HG03460 (cell line): ENCODE results near the gene SCRN2.

Experiments used
- ATAC-seq: cut with Tn5 transposase; IDR thresholded peaks from one replicate; pipeline ENCODE4 v1.9.1; 2021; ENCODE audit not compliant: unreplicated experiment

The SCRN2 gene

DNA sequence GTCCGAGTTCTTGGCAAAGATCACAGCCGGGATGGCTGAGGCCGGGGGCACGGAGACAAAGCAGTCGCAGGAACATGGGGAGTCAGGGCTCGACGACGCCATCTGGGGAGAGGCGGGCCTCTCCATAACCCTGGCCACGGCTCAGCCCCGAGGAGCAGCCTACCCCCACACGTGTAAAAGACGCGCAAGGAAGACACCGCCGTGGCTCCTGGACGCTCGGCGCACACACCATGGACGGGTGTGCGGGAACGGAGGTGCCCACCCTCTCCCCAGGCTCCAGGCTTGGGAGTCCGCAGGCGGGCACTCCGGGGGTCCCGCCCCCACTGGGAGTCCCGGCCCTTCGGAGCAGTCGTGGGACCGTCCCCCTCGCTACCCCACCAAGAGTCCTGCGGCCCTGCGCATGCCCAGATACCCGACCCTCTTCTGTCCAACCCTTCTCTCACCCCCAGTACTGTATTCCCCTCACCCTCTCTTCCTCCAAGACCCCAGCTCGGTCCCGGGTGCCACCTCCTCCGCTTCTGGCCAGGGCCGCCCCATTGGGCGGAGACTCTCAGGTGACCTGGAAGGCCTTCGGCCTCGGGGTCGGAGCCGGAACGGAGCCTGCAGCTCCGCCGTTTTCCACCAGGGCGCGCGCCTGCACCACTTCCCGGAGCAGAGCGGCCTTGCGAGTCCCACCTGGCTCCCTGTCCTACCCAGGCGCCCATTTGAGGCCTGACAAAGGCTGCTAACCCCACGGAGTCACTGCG, at the start of gene SCRN2:
TSS of gene SCRN2 (minus strand) at position 532 of the 746 bp plus-strand sequence. CDS start at position 102, 430 bp downstream.
- ATAC-seq = peak; percentile 84

DNA sequence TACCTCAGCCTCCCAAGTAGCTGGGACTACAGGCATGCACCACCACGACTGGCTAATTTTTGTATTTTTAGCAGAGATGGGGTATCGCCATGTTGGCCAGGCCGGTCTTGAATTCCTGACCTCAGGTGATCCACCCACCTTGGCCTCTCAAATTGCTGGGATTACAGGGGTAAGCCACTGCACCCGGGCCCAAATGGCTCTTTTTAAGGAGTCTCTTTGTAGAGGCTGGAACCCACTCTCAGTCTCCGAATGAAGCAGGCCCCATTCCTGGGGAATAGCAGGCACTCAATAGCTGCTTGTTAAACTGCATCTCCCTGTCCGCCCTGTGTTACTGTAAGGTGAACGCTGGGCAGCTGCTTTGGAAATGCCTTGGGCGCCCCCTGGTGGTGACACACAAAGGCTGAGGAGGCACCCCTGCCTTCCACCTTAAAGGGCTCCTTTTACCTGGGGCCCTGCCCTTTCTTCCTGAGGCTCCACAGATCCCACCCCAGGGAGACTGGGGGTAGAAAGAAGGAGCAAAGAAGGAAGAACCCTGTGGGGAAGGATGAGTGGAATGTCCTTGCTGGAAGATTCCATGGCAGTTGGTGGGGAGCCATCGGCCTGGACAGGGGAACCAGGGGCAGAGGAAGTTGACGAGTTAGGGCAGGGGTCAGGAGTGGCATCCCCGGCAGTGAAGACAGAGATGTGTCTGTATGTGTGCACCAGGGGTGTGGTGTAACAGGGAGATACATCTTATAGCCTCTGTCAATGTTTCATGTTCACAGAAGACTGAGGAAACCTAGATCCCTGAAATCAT, 48.9 kb upstream of the SCRN2 start:
- ATAC-seq = no peak

- no peak for ATAC-seq
These were observed 47.2 kb upstream of the SCRN2 start for GRCh38 chr17:47888293-47888692.

- ATAC-seq = no peak
These were observed 44.0 kb upstream of the SCRN2 start for GRCh38 chr17:47884905-47885730.

GRCh38 chr17:47884427-47884740, 43.3 kb upstream of the SCRN2 start:
- ATAC-seq = no peak

DNA sequence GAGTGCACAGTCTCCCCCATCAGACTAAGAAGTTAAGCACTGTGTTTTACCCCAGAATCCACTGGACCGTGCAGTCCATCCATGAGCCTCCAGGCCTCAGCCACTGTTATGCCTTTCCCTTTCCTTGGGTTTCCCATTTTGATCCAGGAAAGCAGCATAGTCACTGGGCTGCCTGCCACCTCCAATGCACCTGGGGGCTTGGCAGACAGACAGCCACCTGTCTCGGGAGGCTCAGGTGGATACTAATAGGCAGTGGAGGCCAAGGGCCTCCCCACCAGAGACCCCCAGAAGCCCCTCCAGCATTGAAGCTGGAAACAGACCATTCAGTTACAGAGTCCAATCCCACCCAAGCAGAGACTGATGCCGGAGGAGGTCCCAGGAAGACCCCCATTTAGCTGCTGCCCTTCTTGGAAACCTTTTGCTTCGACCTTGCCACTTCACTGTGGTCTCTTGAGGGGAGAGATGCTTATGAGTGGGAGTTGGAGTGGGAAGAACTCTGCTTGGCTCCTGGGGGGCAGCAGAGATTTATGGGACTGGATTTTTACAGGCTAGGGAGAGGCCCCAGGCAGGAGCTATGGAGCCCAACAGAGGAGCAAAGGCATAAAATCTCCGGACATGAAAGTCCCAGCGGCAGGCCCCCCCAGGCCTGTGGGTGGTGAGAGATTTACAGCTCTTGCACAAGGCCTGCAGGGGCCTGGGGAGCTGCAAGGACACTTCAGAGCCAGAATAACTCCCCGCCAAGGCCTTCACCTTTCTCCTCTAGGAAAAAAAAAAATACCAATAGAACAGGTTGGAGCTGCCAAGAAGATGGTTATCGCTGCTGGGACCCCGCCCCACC, 42.7 kb upstream of the SCRN2 start:
- ATAC-seq = no peak

DNA sequence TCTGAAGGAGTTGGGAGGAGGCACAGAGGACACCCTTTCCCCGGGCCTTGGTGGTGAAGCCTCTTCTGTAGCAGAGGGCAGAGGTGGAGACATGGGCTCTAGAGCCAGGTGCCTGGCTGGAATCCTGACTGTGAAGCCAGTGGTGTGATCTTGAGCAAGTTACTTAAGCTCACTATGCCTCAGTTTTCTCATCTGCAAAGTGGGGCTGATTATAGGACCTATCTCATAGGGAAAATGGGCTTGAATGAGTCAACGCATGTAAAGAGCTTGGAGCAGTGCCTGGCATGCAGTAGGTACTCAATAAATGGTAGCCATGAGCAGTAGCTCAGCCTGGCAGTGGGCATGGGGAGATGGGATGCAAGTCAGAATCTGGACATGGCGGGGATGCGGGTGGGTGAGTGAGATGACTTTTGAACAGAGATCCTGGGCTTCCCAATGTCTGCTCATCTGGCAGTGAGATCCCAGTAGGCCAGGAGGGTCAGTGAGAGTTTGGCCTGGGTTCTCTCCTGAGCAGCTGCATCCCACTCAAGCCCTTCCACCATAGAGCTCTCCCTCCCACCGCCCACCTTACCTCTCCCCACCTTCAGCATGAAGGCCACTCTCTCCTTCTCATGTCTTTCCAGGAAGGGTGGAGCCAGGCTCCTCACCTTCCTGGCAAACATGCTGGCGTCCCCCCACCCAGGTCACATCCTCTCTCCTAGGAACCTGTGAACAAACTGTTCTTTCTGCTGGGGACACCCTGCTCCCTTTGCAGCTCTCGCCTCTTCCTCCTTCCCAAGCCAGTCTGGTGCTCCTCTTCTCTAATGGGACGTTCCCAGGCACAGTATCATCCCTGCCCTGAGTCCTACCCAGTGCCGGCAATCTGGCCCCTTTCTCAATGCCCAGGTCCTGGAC, 41.9 kb upstream of the SCRN2 start:
- no peak for ATAC-seq

DNA sequence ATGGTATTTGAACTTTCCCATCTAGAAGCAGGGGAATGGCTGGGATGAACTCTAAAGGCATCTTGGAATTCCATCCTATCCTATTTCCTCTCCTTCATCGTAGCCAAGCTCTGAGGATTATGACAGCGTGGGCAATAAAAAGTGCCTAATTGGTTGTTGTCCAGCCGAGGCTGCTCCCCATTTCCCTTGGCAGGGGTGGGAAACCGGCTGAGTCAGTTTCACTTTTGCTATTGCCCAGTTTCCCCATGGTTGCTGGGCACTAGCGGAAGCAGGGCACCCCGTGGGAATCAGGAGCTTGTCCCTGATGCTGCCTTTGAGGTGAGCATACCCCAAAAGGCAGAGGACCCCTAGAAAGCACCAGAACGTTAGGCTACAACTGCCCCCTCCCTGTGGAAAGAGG, 41.2 kb upstream of the SCRN2 start:
- ATAC-seq = no peak

GRCh38 chr17:47879776-47880454, 38.8 kb upstream of the SCRN2 start:
- ATAC-seq = no peak

GRCh38 chr17:47879028-47879585, 38.0 kb upstream of the SCRN2 start:
- no peak for ATAC-seq

DNA sequence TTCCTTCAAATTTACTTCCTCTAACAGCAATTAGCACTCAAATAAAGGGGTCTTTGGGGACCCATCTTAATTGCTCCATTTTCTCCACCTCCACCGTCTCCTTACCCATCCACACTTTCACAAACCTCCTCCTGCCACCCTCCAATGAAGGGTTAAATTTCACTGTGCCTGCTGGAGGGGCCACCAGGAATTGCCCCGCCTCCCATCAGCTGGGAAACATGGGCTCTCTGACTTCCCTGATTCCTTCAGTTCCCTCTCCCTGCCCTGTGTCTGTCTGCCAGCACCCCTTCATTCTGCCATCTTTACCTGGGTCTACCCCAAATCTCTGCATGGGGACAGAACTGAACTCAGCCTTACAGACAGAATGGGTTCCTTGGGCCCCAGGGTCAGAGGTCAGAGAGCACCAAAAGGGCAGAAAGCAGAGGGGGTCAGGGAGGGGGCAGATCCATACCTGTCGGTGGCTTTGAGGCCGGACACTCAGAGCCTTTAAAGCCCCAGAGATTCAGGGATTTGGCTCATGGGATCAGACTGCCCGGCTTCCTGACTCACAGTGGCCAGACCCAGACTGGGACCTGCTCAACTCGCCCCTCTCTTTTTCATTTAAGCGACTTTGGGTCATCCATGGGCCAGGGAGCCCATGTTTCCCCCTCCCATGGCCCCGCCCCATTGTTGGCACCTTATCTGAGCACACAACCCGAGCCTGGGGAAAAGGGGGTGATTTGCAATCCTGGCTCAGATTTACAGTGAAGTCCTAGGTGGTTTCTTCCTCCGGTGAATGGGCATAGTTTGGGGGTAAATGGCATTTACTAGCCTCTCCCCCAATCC, 37.3 kb upstream of the SCRN2 start:
- ATAC-seq = no peak

- no peak for ATAC-seq
These were observed 36.4 kb upstream of the SCRN2 start for GRCh38 chr17:47877368-47878034.

DNA sequence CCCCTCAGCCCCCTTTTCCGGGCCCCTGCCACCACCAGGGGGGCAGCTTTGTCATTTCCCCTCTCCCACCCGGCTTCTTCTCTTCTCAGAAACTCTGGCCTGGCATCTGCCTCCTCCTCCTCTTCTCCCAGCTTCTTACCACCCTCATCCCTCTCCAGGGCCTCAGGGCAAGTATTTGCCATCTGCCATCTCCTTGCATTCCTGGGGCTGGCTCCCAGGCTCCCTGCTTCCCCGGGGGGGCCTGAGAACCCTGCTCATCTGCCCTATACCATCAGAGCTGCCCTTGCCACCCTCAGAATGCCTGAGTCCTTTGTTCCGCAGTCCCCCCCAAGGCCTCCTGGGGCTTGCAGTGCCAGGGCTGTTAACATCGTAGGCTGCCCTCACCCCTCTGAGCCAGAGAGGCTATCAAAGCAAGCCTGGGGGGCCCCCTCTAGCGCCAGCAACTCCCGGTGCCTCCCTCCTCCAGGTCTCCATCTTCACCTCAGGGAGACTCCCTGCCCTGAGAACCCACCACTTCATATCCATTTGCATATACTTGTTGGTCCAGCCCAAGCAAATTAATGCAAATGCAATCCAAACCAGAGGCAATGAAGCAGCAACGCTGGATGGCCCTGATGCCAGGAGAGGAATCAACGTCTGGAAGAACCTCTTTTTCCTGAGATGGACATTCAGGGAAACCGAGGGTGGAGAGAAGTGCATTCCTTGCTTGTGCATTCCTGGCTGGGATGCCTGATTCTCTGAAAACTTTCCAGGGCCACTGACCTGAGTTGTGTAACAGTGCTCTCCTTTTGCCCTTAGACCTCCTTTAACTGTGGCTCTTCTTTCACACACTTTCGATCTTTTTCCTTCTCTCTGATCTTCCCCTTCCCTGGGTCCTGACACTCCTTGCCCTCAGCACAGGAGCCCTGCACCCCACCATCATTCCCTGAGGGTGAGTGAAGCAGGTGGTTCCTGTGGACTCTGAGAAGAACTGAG, 34.2 kb upstream of the SCRN2 start:
- ATAC-seq = no peak

DNA sequence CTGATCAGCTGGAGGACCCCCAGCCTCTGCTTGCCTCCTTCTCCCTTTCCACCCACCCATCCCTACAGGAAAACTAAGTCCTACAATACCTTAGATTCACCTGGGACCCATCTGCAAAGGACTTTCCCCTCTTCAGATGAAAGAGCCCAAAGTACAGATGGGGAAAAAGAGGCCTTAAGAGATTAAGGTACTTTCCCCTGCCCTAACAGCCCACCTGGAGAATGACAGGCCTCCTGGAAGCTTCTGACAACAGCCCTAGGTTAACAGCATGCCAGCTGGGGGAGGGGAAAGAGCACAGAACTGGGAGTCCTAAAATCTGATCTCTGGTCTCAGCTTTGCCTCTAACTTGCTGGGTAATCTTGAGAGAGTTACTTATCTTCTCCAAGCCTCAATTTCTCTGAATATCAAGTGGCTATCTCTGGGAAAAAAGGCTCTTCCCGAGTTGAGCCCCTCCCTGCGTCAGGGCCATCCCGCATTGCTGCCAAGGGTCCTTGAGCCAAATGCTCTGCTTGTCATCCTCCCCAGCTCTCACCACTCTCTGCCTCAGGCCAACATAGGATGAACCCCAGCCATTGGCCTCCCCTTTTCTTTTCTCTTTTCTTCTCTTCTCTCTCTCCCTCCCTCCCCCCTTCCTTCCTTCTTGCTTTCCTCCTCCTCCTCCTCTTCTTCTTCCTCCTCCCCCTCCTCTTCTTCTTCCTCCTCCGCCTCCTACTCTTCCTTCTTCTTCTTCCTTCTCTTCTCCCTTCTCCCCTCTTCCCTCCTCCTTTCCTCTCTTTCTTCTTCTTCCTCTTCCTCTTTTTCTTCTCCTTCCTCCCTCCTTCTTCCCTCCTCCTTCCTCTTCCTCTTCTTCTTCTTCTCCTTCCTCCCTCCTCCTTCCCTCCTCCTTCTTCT, 32.4 kb upstream of the SCRN2 start:
- no peak for ATAC-seq

DNA sequence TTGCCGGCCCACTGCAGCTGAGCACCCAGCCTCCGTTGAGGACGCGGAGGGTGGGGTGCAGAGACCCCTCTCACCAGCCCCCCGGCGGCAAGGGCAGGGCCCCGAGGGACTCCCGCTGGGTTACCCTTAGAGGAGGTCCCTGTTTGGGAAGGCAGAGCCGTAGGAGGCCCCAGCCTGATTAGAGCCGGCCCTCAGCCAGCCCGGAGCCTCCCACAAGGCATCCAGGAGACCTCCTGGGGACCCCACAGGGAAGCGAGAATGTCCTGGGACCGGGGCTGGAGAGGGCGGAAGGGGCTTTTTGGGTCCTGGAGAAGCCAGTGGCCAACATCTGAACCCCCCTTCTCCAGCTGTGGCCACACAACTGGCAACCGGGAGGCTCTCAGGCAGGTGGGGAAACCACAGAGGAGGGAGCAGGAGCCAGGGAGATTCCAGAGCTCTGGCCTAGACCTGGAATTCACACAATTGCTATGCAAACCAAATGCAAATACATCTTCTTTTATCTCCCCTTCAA, 31.6 kb upstream of the SCRN2 start:
- ATAC-seq = no peak
